HEK293 (cell line): ENCODE data around the gene MASP1.

ENCODE experiments used
- CTCF ChIA-PET: fragments of 350-600 bp; formaldehyde crosslinking; extraction: SDS; loops from one replicate; lab custom pipeline; 2021; ENCODE audit warnings: antibody characterized with exemption; lab: Yijun Ruan, JAX
- POLR2A ChIA-PET: fragments of 300-600 bp; formaldehyde crosslinking; extraction: SDS; loops from one replicate; lab custom pipeline; 2020; ENCODE audit warnings: antibody characterized with exemption, inconsistent platforms; lab: Yijun Ruan, JAX
- H3K27ac ChIP-seq: fragments of 200-500 bp; sonication (Bioruptor generic); 2 replicates; pipeline ENCODE4 v1.5.1; 2014; ENCODE audit warnings: low read depth, low read length, control low read depth, inconsistent platforms; ENCODE audit errors: extremely low read depth
- H3K36me3 ChIP-seq, 2 experiments: fragments of 200-500 bp in 1 of 2; sonication (Bioruptor generic) in 1 of 2; 1 replicate in 1 of 2; 2 replicates in 1 of 2; pipeline ENCODE4 v1.5.1; 2014 to 2017; ENCODE audit warnings: inconsistent platforms in 2 of 2, low read length in 2 of 2; ENCODE audit not compliant: control insufficient read depth in 2 of 2, insufficient read depth in 1 of 2
- H3K4me1 ChIP-seq: fragments of 200-500 bp; sonication (Bioruptor generic); 2 replicates; pipeline ENCODE4 v1.5.1; 2014; ENCODE audit warnings: mild to moderate bottlenecking, low read length, inconsistent platforms; ENCODE audit not compliant: control insufficient read depth, insufficient read depth
- H3K4me3 ChIP-seq: 2 replicates; pipeline ENCODE4 v1.5.1; 2011; ENCODE audit warnings: low read depth, mild to moderate bottlenecking, control low read depth, low read length, moderate library complexity
- H3K9me3 ChIP-seq: fragments of 200-500 bp; sonication (Bioruptor generic); 2 replicates; pipeline ENCODE4 v1.5.1; 2014; ENCODE audit warnings: low read depth, low read length, inconsistent platforms; ENCODE audit not compliant: control insufficient read depth, insufficient read depth
- FEZF1 ChIP-seq: fragments of 450-650 bp; formaldehyde crosslinking; IDR thresholded peaks from 2 replicates; pipeline ENCODE4 v1.5.1; 2016; ENCODE audit warnings: missing biosample characterization, missing genetic modification characterization
- GLI4 ChIP-seq: fragments of 450-650 bp; formaldehyde crosslinking; IDR thresholded peaks from 2 replicates; pipeline ENCODE4 v1.5.1; 2016; ENCODE audit warnings: missing biosample characterization, missing genetic modification characterization
- GLIS1 ChIP-seq: fragments of 450-650 bp; formaldehyde crosslinking; IDR thresholded peaks from 2 replicates; pipeline ENCODE4 v1.5.1; 2016; ENCODE audit warnings: missing biosample characterization, missing genetic modification characterization
- KLF7 ChIP-seq: fragments of 450-650 bp; formaldehyde crosslinking; IDR thresholded peaks from 2 replicates; pipeline ENCODE4 v1.5.1; 2016; ENCODE audit warnings: missing biosample characterization, missing genetic modification characterization, borderline replicate concordance
- PRDM10 ChIP-seq: fragments of 450-650 bp; formaldehyde crosslinking; IDR thresholded peaks from 2 replicates; pipeline ENCODE4 v1.5.1; 2016; ENCODE audit warnings: missing biosample characterization, missing genetic modification characterization
- SCRT2 ChIP-seq: fragments of 450-650 bp; formaldehyde crosslinking; IDR thresholded peaks from 2 replicates; pipeline ENCODE4 v1.5.1; 2016; ENCODE audit warnings: missing biosample characterization, missing genetic modification characterization
- TSHZ1 ChIP-seq: fragments of 450-650 bp; formaldehyde crosslinking; IDR thresholded peaks from 2 replicates; pipeline ENCODE4 v1.5.1; 2016; ENCODE audit warnings: missing biosample characterization, missing genetic modification characterization, borderline replicate concordance
- ZNF10 ChIP-seq: fragments of 450-650 bp; formaldehyde crosslinking; IDR thresholded peaks from 2 replicates; pipeline ENCODE4 v1.5.1; 2017; ENCODE audit warnings: missing biosample characterization, missing genetic modification characterization
- ZNF121 ChIP-seq: fragments of 450-650 bp; formaldehyde crosslinking; IDR thresholded peaks from 2 replicates; pipeline ENCODE4 v1.5.1; 2016; ENCODE audit warnings: missing biosample characterization, missing genetic modification characterization
- ZNF146 ChIP-seq: fragments of 450-650 bp; formaldehyde crosslinking; IDR thresholded peaks from 2 replicates; pipeline ENCODE4 v1.5.1; 2016; ENCODE audit warnings: missing biosample characterization, missing genetic modification characterization
- ZNF157 ChIP-seq: fragments of 450-650 bp; formaldehyde crosslinking; IDR thresholded peaks from 2 replicates; pipeline ENCODE4 v1.5.1; 2016; ENCODE audit warnings: missing biosample characterization, missing genetic modification characterization
- ZNF169 ChIP-seq: fragments of 450-650 bp; formaldehyde crosslinking; IDR thresholded peaks from 2 replicates; pipeline ENCODE4 v1.5.1; 2016; ENCODE audit warnings: missing biosample characterization, missing genetic modification characterization
- ZNF19 ChIP-seq: fragments of 450-650 bp; formaldehyde crosslinking; IDR thresholded peaks from 2 replicates; pipeline ENCODE4; 2016; ENCODE audit warnings: missing biosample characterization, missing genetic modification characterization, low read depth
- ZNF2 ChIP-seq: fragments of 450-650 bp; formaldehyde crosslinking; IDR thresholded peaks from 2 replicates; pipeline ENCODE4 v1.5.1; 2016; ENCODE audit warnings: missing biosample characterization, missing genetic modification characterization
- ZNF221 ChIP-seq: fragments of 450-650 bp; formaldehyde crosslinking; IDR thresholded peaks from 2 replicates; pipeline ENCODE4 v1.5.1; 2017; ENCODE audit warnings: missing biosample characterization, missing genetic modification characterization, borderline replicate concordance
- ZNF23 ChIP-seq: fragments of 450-650 bp; formaldehyde crosslinking; IDR thresholded peaks from 2 replicates; pipeline ENCODE4 v1.5.1; 2016; ENCODE audit warnings: missing biosample characterization, missing genetic modification characterization, borderline replicate concordance
- ZNF302 ChIP-seq: fragments of 450-650 bp; formaldehyde crosslinking; IDR thresholded peaks from 2 replicates; pipeline ENCODE4 v1.5.1; 2016; ENCODE audit warnings: missing biosample characterization, missing genetic modification characterization, low read depth
- ZNF394 ChIP-seq: fragments of 450-650 bp; formaldehyde crosslinking; IDR thresholded peaks from 2 replicates; pipeline ENCODE4 v1.5.1; 2016; ENCODE audit warnings: missing biosample characterization, missing genetic modification characterization, mild to moderate bottlenecking, moderate library complexity, borderline replicate concordance
- ZNF398 ChIP-seq: fragments of 450-650 bp; formaldehyde crosslinking; IDR thresholded peaks from 2 replicates; pipeline ENCODE4 v1.5.1; 2017; ENCODE audit warnings: missing biosample characterization, missing genetic modification characterization
- ZNF571 ChIP-seq: fragments of 450-650 bp; formaldehyde crosslinking; IDR thresholded peaks from 2 replicates; pipeline ENCODE4 v1.5.0; 2017; ENCODE audit warnings: missing biosample characterization, missing genetic modification characterization
- ZNF624 ChIP-seq: fragments of 450-650 bp; formaldehyde crosslinking; IDR thresholded peaks from 2 replicates; pipeline ENCODE4 v1.5.1; 2017; ENCODE audit warnings: missing biosample characterization, missing genetic modification characterization
- ZSCAN5A ChIP-seq: fragments of 450-650 bp; formaldehyde crosslinking; IDR thresholded peaks from 2 replicates; pipeline ENCODE4 v1.5.1; 2016; ENCODE audit warnings: missing biosample characterization, missing genetic modification characterization

Gene MASP1

GRCh38 chr3:187310954-187311470 is 19.5 kb upstream of the MASP1 start:
- Histone ChIP-seq H3K4me1 (no peaks in the 10 kb centered on the region), H3K27ac (no peak overlapping the region), H3K4me3 (no peak overlapping the region), H3K9me3 (no peaks in the 10 kb centered on the region), H3K36me3 (no peaks in the 10 kb centered on the region)
- POLR2A ChIA-PET, result no interaction called here
- CTCF ChIA-PET, result interaction anchor here (1.1 to 5.6 kb wide), 2 partner anchors 8 to 368 kb away, joined by 3 to 40 read pairs; no protein-coding TSS in a partner anchor
- TF ChIP-seq ZNF394, result no peak
- no peak for TF ChIP-seq ZNF624 (tag by site-specific recombination)
- no peak for TF ChIP-seq ZNF169 (tag by site-specific recombination)
- no peak for TF ChIP-seq ZNF302 (tag by site-specific recombination)
- no peak for TF ChIP-seq GLIS1 (tag by site-specific recombination)
- TF ChIP-seq ZNF10, result no peak
- no peak for TF ChIP-seq ZNF146 (tag by site-specific recombination)
- TF ChIP-seq ZNF571, result no peak
- TF ChIP-seq ZSCAN5A (tag by site-specific recombination), result no peak
- no peak for TF ChIP-seq SCRT2 (tag by site-specific recombination)
- TF ChIP-seq ZNF157 (tag by site-specific recombination), result no peak
- TF ChIP-seq TSHZ1 (tag by site-specific recombination), result no peak

GRCh38 chr3:187310226-187310625 is 18.7 kb upstream of the MASP1 start:
- Histone ChIP-seq H3K36me3 (no peaks in the 10 kb centered on the region), H3K27ac (no peak overlapping the region), H3K4me3 (no peak overlapping the region), H3K4me1 (no peaks in the 10 kb centered on the region), H3K9me3 (no peaks in the 10 kb centered on the region)
- ChIA-PET POLR2A (no interaction called here), CTCF (interaction anchor here (0.7 to 5.6 kb wide), 4 partner anchors 9 to 371 kb away, joined by 3 to 40 read pairs (median 4); no protein-coding TSS in a partner anchor)
- TF ChIP-seq ZNF19 (tag by site-specific recombination) (no peak), ZNF221 (tag by site-specific recombination) (no peak), FEZF1 (tag by site-specific recombination) (no peak), ZNF398 (no peak), ZNF2 (tag by site-specific recombination) (no peak), KLF7 (tag by site-specific recombination) (no peak), PRDM10 (tag by site-specific recombination) (no peak), GLI4 (no peak), ZNF121 (tag by site-specific recombination) (no peak), ZNF23 (tag by site-specific recombination) (no peak)
